Raji (cell line): ENCODE data around the gene TXNDC17.
A peak's percentile ranks its signal among the peaks of the same experiment; 100 is the strongest.

Experiments used
- POLR2A ChIP-seq: IDR thresholded peaks from 2 replicates; pipeline ENCODE4 v1.6.1; 2011; ENCODE audit warnings: low read depth, low read length, control low read depth; ENCODE audit not compliant: insufficient read depth

The TXNDC17 gene

DNA sequence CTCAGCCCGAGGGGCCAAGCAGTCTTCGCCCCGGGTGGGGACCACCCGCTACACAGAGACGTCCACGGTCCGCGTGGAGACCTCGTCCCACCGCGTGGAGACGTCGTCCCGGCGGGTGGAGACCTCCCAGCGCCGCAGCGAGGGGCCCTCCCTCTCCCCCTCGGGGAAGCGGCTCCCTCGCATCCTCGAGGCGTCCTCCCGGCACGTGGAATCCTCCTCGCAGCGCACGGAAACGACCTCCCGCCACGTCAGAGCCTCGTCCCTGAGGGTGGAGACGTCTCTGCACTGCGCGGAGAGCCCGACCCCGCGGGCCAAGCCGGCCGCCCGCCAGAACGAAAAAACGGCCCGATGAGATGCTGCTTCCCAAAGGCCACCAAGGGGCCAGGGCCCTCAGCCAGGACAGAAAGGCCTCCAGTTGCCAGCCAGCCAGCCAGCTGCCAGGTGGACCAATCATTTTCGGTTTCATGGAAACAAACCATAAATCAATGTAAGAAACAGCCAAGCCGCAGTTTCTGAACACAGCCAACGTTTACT lies 11.1 kb downstream of the TXNDC17 start:
- TF ChIP-seq POLR2A, result no peak

GRCh38 chr17:6654841-6655731 lies 14.2 kb downstream of the TXNDC17 start:
- no peak for TF ChIP-seq POLR2A

- peak; percentile 37; the same call in 1 of the 2 replicates for TF ChIP-seq POLR2A
Observed at GRCh38 chr17:6656797-6657632, 16.2 kb downstream of the TXNDC17 start.

- no peak for TF ChIP-seq POLR2A
Observed at GRCh38 chr17:6657633-6658287, 16.9 kb downstream of the TXNDC17 start.

GRCh38 chr17:6660101-6660500 lies 19.2 kb downstream of the TXNDC17 start:
- no peak for TF ChIP-seq POLR2A

DNA sequence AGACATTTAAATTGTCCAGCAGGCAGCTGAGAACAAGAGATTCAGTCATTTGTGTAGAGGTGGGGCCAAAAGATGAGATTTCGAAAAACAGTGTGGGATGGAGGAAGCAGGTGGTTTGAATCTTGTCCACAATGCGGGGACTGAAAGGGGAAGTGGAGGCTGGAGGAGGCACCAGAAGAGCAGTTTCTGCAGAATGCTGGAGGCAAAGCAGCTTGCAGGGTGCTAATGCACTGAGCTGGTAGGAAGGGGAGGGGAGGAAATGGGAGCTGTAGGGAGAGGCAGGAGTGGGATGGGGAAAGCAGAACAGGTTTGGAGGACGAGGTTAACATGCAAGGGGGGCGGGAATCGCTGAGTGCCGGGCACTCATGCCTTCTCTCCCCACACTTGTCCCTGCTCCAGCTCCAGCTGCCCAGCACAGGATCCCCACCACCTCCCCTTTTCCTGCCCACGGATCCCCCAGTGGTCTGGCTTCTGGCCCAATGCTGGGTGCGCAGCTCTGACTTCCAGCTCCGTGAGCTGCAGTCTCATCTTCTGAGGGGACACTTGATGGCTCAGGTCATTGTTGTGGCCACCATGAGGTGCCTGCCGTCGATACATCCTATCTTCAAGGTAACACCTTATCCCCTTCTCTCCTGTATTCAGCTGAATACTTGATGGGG lies 20.1 kb downstream of the TXNDC17 start:
- TF ChIP-seq POLR2A, result 0 out of 2 replicates have a peak, but pooled peaks have one; percentile 29

DNA sequence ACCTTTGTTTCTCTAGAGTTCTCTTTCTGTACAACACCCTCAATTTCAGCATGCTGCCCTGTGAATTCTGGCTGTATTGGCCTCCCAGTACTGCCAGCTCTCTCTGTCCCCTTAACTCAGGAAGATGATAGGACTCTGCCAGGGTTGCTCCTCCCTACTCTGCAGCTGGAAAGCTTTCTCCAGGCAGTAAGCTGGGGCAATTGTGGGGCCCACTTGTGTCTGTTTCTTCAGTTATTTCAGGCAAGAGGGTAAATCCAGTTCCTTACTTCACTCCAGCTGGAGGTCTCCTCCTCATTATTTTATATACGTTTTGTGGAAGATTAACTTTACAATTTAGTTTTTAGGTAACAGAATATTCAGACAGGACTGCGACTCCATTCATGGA lies 20.6 kb downstream of the TXNDC17 start:
- TF ChIP-seq POLR2A, result no peak

GRCh38 chr17:6666077-6666521 lies 25.2 kb downstream of the TXNDC17 start:
- TF ChIP-seq POLR2A, result no peak

- TF ChIP-seq POLR2A, result no peak
Observed at GRCh38 chr17:6666557-6666956, 25.7 kb downstream of the TXNDC17 start.

DNA sequence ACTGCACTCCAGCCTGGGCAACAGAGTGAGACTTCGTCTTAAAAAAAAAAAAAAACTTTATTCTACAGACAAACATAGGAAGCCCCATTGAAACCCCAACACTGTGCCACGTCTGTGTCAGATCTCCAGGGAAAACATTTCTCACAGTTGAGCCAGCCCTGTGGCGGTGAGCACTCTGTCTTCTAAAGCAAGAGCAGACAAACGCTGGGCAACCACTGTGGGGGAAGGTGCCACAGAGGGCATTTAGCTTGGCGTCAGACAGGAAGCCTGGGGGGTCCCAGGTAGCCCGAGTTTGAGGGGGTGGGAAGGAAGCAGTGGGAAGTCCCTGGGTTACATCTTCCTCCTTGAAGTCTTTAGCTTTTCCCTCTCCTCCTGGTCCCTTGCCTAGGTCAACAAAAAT lies 26.7 kb downstream of the TXNDC17 start:
- no peak for TF ChIP-seq POLR2A

- TF ChIP-seq POLR2A, result no peak
Observed at GRCh38 chr17:6668219-6668618, 27.4 kb downstream of the TXNDC17 start.

DNA sequence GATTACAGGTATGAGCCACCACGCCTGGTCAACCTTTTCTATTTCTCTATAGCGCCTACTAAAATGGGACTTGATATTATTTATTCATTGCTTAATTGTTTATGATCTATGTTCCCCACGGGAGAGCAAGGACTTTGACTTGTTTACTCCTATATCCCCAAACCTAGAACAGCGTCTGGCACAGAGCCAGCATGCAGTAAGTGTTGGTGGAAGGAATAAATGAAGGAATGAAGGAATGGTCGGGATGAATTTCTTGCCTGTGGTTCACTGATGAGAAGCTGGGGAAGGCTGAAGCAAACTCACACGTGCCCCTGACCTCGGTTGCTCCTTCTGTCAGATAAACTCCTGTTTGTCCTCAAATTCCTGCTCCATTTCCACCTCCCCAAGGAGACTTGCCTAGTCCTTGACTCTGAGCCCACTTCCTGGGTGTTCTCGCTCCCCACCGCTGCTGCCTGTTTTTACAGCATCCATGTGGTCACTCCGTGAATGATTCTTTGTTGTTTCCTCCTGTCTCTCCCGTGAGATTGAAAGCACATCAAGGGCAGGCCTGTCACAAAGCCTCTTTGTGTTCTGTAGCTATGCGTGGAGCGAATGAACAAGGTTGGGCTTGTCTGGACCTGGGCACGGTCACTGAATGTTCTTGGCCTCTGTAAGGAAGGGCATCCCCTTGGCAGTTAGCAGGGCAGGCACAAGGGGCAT lies 28.0 kb downstream of the TXNDC17 start:
- TF ChIP-seq POLR2A, result no peak

DNA sequence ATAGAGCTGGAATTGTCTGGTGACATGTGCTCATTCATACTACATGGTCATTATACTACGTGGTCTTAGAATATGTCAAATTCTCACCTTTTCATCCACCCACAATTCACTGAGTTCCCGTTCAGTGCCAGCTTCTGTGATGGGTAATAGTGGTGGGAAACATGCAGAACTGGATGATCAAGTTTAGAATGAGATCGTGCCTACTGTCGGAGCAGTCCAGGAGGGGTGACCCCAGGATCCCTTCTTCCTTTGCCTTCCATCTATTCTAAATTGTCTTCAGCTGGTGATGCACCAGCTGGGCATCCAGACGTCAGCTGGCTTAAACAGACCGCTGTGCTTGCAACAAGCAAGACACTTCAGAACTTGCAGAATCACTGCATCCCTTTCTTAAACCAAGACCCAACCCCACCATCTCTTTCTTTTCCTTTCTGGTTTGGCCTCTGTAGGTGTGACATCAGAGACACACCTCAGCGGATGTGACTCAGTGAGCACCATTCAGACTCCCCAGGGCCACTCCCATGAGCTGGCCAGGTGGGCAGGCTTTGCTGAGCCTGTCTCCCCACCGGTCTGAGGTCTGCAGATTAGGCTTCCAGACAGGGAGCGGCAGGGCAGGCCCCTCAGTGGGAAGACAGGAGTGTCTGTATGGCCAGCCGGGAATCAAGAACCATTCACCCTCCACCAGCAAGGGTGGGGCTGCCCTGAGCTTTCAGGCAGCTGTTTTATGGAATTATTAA lies 28.8 kb downstream of the TXNDC17 start:
- TF ChIP-seq POLR2A, result no peak
